HG02884 (cell line): ENCODE results near the gene IRAK3.
A peak's percentile ranks its signal among the peaks of the same experiment; 100 is the strongest.

Experiments used
- ATAC-seq: cut with Tn5 transposase; IDR thresholded peaks from one replicate; pipeline ENCODE4 v1.9.1; 2021; ENCODE audit warnings: mild to moderate bottlenecking, moderate library complexity; ENCODE audit not compliant: unreplicated experiment

Gene IRAK3

GRCh38 chr12:66302827-66303169, 113.8 kb downstream of the IRAK3 start:
- no peak for ATAC-seq

- ATAC-seq: peak; percentile 39
Observed at GRCh38 chr12:66303316-66303804, 114.3 kb downstream of the IRAK3 start.
